Stomach (tissue), 4 donors: ENCODE data around the gene FUCA2.

Experiments
- CTCF ChIP-seq, 7 experiments: fragments of 450-650 bp in 4 of 7; fragments of 200-600 bp in 3 of 7; sonication (generic) in 3 of 7; IDR thresholded peaks; one replicate each; pipeline ENCODE4 v1.5.1; 2016 to 2019; ENCODE audit warnings: antibody characterized with exemption in 7 of 7, control low read depth in 2 of 7, mild to moderate bottlenecking in 1 of 7
- EP300 ChIP-seq: sonication (generic); formaldehyde crosslinking; IDR thresholded peaks from one replicate; pipeline ENCODE4 v1.6.1; 2017; ENCODE audit warnings: antibody characterized with exemption
- POLR2A ChIP-seq, 4 donors: fragments of 450-650 bp; IDR thresholded peaks; one replicate each; pipeline ENCODE4 v1.6.1; 2016; ENCODE audit warnings: antibody characterized with exemption in 4 of 4, control low read depth in 2 of 4, mild to moderate bottlenecking in 1 of 4, moderate library complexity in 1 of 4
- POLR2AphosphoS5 ChIP-seq, 3 donors: sonication (generic); formaldehyde crosslinking; IDR thresholded peaks; one replicate each; pipeline ENCODE4 v1.6.1; 2016; ENCODE audit warnings: antibody characterized with exemption in 3 of 3

DNA sequence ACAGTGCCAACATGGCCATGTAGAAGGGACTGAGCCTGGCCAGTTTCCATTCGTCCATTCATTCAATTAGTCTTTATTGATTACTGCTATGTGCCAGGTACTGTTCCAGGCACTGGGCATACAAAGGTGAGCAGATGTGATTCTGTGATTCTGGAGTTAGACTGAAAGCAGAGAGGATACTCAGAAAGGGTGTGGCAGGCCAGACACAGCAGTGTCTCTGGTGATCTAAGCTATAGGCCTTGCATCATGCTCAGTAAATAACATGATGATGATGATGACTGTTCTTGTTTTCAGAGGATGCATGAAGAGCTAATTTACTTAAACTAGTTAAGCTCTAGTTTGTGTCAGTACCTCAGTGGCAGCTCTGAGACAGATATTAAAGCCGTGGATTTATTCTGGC is 31.4 kb upstream of the FUCA2 start:
- TF ChIP-seq POLR2A (IDR thresholded peaks at IDR 0.05) = no peak
- TF ChIP-seq CTCF (IDR thresholded peaks at IDR 0.05) = no peak
- TF ChIP-seq POLR2AphosphoS5 (IDR thresholded peaks at IDR 0.05) = no peak
- no peak for TF ChIP-seq EP300
